GM19351 (cell line): ENCODE measurements around the gene VSIR.
A peak's percentile ranks its signal among the peaks of the same experiment; 100 is the strongest.

ENCODE experiments used
- ATAC-seq: cut with Tn5 transposase; IDR thresholded peaks from one replicate; pipeline ENCODE4 v1.9.1; 2021; ENCODE audit warnings: mild to moderate bottlenecking, moderate library complexity; ENCODE audit not compliant: unreplicated experiment

VSIR gene

DNA sequence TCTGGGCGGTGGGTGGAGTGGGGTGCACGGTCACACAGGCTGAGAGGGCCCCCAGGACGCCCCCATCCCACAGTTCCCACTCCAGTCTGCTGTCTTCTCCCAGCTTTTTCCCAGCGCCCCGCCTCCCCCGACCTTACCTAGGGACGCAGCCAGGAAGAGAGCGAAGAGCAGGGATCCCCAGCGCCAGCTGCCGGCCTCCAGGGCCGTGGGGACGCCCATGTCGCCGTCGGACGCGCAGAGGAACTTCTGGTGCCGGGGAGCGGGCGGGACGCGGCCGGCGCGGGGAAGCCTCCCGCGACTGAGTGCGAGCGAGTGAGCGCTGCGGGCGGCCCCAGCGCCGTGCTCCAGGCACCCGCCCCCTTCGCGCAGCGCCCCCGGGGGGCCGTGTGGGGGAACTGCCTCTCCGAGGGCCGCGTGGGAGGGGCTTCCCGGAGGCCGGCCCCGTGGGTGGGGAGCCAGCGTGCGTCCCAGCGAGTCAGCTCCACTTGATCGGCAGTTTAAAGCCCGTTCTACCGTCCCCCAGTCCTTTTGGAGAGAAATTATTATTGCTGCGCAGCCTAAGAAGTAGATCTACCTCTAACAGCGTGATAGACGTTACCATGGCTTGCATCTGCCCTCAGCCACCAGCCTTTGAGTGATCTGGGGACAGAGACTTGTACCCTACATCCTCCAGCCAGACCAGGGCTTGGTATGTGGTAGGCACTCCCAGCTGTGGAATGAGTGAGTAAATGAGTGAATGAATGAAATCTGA, at the start of gene VSIR:
VSIR (minus strand) TSS at position 300 of the 751 bp plus-strand sequence; CDS start at position 219, 81 bp downstream.
- ATAC-seq: peak; percentile 68

DNA sequence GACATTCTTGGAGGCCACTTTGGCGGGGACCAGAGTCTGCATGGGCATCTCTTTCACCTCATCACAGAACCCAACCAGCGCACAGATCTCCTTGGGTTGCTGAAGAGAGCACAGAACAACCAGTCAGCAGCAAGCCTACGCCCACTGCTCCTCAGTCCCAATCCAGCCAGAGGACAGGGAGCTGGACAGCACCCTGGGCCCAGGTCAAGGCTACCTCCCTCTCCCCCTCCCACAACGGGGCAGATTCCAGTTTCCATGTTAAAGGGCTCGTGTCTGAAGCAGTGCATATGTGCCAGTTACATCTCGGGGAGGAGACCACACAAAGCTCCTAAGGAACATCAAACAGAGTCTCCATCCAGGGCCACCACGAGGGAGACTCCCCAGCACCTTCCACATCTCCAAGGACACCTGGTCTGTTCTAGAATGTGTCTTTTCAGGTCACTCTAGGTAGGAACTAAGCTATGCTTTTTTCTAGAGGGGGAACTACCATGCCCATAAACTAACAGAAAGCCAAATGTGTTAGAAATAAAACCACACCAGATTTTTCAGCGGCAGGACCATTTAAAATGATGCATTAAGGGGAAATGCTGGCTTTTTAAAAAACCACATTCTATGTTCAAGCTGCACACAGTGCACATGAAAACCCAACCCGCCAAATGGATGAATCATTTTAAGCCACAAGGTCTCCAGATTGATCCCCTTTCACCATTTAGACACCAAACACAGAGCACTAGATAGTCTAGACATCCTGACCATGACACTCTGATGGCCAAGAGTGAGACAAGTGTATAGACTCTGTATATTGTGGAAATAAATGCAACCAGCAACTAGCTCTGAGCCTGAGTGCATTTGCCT, 48.8 kb upstream of the VSIR start:
- no peak for ATAC-seq

DNA sequence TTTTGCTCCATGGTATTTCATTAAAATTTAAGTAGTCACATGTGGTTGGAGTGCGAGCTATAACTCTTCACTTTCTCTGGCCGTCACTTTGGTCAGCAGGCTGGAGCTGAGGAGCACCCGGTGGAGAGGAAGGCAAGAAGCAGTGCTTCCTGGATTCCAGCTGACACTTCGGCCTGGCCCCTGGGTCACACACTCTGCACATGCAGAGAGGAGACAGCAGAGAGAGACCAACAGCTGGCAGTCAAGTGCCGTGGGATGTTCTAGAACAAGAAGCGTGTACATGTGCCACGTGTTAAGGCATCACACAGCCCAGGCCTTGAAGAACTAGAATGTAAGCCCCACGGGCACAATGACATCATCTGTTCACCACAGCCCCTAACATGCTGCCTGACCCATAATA, 47.6 kb upstream of the VSIR start:
- no peak for ATAC-seq

DNA sequence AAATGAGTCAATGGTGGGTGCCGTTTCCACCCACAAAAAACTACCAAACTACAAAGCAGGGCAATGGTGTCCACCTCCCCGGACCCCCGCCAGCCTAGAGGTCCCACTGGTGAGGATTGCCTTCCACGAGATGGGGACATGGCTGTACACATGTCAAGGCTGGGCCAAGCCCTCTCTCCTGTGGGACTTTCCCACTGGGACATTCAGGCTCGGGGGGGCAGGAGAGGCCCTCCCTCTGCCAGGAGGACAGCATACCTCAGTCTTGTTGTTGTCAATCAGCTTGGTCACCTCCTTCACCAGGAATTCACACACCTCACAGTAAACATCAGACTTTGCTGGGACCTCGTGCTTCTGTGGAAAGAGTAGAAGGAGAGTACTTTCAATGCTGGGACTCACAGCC, 46.7 kb upstream of the VSIR start:
- no peak for ATAC-seq

DNA sequence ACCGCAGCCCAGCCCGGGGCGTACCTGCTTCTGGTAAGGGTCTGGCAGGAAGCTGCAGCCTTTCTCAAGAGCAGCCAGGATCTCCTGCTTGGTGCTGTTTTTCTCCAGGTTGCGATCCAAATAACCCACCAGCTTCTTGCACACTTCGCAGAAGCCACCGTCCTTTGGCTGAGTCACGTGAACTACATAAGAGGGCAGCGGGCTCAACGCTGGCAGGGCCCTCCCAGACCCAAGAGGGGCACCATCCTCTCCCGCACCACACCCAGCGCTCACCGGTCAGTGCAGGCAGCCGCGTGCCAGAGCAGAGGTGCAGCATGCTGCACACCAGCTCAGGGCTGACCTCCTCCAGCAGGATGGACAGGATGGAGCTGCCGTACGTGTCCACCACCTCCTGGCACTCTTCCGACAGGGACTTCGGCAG, 46.1 kb upstream of the VSIR start:
- ATAC-seq: no peak

DNA sequence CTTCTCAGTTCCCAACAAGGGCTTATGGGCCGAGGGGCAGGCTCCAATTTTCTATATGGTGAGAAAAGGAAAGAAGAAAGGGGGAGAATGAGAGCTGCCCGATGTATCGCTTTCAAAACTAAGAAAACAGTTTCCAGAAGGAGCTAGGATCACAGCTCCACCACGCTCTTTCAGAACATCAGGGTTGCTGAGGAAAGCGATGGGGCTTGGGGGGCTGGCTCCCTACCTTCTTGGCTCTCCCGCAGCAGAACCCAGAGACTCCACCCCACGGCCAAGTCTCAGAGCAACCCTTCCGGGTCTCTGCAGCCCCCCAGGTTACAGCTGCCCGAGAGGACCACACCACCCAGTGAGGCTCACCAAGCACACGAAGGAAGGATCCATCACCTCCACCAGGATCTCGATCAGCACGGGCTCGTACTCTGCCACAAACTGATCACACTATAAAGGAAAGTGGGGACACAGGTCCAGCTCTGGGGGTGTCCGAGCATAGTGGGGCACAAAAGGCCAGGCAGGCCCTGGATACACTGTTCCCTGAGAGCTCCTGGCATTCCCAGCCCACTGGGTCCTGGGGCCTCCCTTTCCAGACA, 45.4 kb upstream of the VSIR start:
- ATAC-seq: no peak

DNA sequence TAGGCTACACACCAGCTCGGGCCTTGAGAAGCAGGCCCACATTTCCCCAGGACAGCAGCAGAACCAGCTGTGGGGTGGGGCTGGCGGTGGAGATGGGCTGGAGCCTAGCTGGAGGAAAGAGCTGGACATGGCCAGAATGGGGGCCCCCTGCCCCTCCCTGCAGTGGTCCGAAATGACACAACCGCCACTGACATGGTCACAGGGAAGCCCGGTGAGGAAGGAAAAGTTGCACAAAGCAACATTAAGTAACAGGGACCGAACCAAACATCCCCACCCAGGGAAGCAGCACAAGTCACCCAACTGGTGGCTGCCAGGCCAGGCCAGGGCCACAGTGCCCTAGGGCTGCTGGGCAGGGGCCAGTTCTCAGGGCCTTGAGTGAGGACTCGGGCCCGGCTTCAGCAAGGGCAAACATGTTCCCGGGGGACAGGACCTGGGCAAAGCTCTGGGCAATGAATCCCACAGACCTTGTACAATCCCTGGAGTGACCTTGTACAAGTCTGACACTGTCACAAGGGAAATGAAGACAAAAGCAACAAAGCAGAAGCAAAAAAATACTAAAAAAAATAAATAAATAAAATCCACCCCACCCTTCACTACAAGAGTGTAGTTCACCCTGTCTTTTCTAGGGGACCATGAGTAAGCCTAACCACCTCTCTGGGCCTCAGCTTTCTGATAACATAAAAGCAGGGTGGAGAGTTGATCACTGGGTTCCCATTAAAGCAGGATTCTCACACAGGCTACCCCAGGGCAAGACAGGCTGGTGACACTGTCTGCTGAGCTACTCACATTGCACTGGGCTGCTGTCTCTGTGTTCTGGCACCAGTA, 44.7 kb upstream of the VSIR start:
- no peak for ATAC-seq

DNA sequence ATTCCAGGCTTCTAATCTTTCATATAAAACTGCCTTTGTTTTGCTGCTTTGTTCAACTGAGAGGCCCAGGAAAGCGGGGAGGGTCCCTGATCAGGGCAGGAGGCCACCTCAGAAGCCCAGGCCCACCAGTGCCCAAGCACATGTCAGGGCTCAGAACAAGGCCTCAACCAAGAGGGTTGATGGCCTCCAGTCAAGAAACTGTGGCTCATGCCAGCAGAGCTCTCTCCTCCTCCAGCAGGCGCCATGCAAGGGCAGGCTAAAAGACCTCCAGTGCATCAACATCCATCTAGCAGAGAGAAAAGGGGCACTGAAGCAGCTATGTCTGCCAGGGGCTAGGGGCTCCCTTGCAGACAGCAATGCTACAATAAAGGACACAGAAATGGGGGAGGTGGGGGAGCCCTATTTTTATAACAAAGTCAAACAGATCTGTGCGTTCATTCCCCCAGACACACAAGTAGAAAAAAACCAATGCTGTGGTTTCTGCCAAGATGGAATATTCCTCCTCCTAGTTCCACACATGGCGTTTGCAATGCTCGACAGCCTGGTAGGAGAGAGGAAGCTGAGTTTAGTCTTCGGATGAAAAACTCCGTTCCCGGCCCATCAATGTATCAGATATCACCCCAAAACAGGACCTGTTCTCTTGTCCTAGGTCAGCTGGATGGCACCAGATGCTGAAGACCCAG, 43.8 kb upstream of the VSIR start:
- no peak for ATAC-seq

DNA sequence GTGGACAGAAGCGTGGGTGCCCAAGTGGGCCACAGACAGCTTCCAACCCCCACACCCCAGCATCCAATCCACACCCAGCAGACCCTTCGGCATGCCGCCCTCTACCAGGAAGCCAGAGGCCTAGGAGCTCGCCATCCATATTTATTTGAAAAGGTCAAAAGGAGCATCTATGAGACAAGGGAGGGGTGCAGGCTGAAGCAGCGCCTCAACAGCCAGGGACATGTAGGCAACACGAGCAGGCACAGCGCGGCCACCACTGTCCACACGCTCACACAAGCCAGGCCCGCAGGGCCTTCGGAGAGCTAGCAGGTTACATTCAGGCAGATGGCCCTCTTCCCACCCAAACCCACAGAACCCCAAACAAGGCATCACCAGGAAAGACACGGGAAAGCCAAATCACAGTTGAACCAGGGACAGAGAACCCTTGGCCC, 43.1 kb upstream of the VSIR start:
- no peak for ATAC-seq

DNA sequence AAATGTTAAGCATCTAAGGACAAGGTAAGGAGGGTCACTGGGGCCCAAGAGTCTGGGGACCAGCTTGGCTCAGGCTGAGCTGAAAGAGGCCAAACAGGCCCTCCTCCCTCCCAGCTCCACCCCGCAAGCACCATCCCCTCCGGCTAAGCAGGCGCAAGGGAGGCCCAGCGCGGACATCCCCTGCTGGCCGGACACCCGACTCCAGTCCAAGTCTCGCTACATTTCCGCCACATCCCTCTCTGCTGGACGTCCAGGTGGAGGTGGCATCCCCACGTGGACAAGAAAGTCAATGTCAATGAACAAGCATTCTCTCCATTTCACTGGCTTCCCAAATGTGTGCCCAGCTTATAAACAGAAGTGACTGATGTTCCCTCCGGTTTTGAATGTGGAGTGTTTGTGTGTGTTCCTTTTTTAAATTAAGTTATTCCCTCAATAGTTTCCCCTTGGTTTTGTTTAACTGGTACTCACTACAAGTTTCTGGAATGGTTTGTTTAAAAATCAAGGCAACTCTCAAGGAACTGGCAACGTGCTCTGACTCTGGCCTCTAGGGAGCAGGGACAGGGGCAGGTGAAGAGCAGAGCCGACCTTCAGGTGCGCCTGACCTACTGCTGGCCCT, 42.3 kb upstream of the VSIR start:
- ATAC-seq: no peak

DNA sequence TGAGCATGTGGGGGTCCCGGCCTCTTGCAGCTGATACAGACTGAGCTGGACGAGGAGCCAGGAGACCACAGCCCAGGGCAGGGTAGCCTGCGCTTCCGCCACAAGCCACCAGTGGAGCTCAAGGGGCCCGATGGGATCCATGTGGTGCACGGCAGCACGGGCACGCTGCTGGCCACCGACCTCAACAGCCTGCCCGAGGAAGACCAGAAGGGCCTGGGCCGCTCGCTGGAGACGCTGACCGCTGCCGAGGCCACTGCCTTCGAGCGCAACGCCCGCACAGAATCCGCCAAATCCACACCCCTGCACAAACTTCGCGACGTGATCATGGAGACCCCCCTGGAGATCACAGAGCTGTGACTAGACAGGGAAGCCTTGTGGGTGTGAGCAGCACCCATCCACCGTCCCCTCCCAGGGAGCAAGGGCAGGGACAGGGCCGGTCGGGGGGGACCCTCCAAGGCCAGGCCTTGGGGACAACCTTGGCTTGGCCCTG, 41.6 kb upstream of the VSIR start:
- no peak for ATAC-seq

DNA sequence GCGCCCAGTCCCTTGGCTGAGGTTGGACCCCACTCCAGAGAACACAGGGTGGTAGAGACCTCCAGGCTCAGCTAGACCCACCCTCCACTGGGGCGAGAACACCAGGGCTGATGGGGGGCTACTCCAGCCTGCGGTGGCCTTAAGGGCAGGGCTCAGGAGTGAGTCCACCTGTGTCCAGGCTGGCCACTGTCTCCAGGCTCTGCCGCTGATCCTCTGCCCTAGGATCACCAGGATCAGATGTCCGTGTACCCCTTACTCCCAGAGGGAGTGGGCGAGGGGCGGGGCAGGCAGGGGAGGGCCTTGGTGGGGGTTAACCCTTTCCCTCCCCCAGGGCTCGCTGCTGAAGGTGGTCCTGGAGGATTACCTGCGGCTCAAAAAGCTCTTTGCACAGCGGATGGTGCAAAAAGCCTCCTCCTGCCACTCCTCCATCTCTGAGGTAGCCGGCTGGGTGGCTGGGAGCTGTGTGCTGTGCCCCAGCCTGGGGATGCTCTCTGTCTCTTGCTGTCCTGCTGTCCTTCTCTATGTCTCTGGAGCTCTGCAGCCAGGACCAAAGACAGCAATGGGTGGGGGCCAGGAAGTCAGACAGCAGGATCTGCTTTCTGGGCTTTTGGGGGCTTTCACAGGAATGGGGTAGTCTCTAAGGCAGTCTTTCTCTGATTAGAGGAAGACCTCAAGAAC, 39.7 kb upstream of the VSIR start:
- ATAC-seq: no peak

DNA sequence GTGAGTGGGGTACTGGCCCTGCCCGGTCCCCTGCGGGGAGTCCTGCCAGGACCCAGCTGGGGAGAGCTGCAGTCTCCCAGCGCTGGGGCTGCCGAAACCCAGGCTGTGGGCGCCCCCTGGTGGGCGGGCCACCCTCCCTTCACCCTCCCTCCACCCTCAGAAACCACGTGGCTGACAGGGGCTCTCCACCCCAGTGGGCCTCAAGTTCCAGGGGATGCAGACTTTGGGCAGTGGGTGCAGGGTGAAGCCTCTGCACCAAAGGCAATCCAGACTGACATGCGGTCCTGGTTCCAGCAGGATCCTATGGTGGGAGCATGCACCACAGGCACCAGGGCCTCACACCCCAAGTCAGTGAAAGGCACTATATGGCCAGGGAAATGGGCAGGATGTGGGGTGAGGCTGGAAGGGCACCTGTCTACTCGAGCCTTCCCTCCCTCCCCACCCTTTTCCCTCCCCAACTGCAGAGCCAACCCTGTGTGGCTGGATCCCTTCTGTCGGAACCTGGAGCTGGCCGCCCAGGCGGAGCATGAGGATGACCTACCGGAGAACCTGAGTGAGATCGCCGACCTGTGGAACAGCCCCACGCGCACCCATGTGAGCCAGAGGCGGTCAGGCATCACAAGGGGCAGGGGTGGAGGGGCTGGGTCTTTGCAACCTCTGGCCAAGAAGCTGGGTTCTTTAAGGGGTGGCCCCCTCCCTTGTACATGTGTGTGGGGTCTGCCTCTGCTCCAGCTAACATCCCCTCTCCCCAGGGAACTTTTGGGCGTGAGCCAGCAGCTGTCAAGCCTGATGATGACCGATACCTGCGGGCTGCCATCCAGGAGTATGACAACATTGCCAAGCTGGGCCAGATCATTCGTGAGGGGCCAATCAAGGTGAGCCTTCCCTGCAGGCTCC, 38.9 kb upstream of the VSIR start:
- peak; percentile 80 for ATAC-seq

DNA sequence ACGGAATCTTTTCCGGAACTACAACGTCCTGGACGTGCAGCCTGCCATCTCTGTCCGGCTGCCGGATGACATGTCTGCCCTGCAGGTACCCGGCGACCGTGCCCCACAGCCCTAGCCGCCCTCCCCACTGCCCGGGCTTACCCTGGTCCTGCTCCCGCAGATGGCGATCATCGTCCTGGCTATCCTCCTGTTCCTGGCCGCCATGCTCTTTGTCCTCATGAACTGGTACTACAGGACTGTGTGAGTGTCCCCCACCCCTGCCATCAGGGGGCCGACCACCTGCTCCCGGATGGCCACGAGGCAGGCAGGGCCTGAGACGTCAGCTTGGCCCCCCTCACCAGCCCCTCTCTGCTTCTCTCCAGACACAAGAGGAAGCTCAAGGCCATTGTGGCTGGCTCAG, 38.0 kb upstream of the VSIR start:
- no peak for ATAC-seq

DNA sequence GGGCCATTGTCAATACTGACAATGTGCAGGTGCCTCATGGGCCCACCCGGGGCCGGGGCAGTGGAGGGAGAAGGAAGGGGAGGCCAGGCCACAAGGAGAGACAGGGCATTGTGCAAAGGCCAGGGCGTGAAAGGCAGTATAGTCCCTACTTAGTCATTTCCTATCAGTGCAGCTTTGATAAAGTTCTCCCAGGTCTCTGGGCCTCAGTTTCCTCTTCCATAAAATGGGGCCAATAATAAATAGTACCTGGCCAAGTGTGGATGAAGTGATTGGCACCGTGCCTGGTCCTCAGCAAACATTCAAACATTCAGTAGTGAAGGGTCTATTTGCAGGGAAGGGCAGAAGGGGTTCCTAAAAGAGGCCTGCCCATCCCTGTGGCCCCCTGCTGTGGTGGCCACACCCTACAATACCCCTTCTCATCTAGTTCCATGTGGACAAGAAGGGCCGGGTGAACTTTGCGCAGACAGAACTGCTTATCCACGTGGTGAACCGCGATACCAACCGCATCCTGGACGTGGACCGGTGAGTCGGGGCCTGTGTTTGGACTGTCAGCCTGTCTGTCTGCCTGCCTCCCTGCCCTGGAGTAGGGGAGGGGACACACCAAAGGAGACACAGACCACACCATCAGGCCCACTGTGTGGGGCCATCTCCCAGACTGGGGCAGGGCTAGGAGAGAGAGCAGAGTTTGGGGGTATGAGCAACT, 36.9 kb upstream of the VSIR start:
- no peak for ATAC-seq

DNA sequence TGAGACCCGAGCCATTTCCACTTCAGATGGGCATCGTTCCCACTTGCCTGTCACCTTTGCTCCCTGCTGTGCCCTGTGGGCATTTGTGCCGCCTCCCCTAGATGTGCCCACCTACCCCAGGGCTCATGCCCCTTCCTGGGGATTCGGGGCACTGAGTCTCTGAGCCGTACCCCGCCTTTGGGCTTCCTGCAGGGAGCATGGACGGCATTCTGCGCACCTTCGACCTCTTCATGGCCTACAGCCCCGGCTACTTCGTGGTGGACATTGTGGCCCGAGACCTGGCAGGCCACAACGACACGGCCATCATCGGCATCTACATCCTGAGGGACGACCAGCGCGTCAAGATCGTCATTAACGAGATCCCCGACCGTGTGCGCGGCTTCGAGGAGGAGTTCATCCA, 36.3 kb upstream of the VSIR start:
- ATAC-seq: no peak
